K562 treated with DMSO at 1 percent for 48 hours (cell line): ENCODE data around the gene CTAG1A. TPM values are rescaled to one million over a fixed set of nuclear protein-coding genes. Genes with fewer than 3 reads are reported as not detected.

ENCODE experiments used
- total RNA-seq: library from RNA; unstranded; fragments of 300-600 nt; gene quantifications from 2 replicates; pipeline ENCODE4 v1.2.3, GENCODE V29; 2022; ENCODE audit warnings: low replicate concordance; ENCODE audit errors: extremely low read depth

Gene CTAG1A
- total RNA-seq: not detected in 2 replicates

GRCh38 chrX:154584585-154585183, at the start of gene CTAG1A:
CTAG1A (plus strand) TSS chrX:154585133; CDS start chrX:154585207, 74 bp downstream.

GRCh38 chrX:154546354-154547244, 38.3 kb upstream of the CTAG1A start, which contains the start of gene G6PD:
G6PD (minus strand) TSS chrX:154546846; CDS start chrX:154546155, 691 bp downstream.

GRCh38 chrX:154547245-154548027, 37.5 kb upstream of the CTAG1A start, which contains the start of gene IKBKG:
IKBKG (plus strand) TSS chrX:154547620; CDS start chrX:154552003, 4,383 bp downstream.

GRCh38 chrX:154619182-154619581, 34.2 kb downstream of the CTAG1A start, which contains the start of gene CTAG1B:
CTAG1B (minus strand) TSS chrX:154619282; CDS start chrX:154619218, 64 bp downstream.

Other genes starting within 250 kb of the CTAG1A start
- gene FLNA, start 210.5 kb upstream of the CTAG1A start, total RNA-seq: 349 TPM in 1 of 2 replicates, not detected in the other
- gene EMD, start 205.8 kb upstream of the CTAG1A start, total RNA-seq: not detected in 2 replicates
- gene RPL10, start 186.8 kb upstream of the CTAG1A start, total RNA-seq: 7,940 and 9,888 TPM in 2 replicates
- not detected in 2 replicates for gene DNASE1L1, start 175.9 kb upstream of the CTAG1A start, total RNA-seq
- gene TAFAZZIN, start 173.6 kb upstream of the CTAG1A start, total RNA-seq: not detected in 2 replicates
- 191 TPM in 1 of 2 replicates, not detected in the other for gene ATP6AP1, start 156.5 kb upstream of the CTAG1A start, total RNA-seq
- gene GDI1, start 148.0 kb upstream of the CTAG1A start, total RNA-seq: not detected in 2 replicates
- gene FAM50A, start 141.0 kb upstream of the CTAG1A start, total RNA-seq: 772 TPM in 1 of 2 replicates, not detected in the other
- gene PLXNA3, start 126.9 kb upstream of the CTAG1A start, total RNA-seq: not detected in 2 replicates
- 555 TPM in 1 of 2 replicates, not detected in the other for gene LAGE3, start 105.9 kb upstream of the CTAG1A start, total RNA-seq
- gene UBL4A, start 98.5 kb upstream of the CTAG1A start, total RNA-seq: not detected in 2 replicates
- gene SLC10A3, start 94.5 kb upstream of the CTAG1A start, total RNA-seq: not detected in 2 replicates
- not detected in 2 replicates for gene FAM3A, start 68.9 kb upstream of the CTAG1A start, total RNA-seq
- gene G6PD, start 38.3 kb upstream of the CTAG1A start, total RNA-seq: 530 TPM in 1 of 2 replicates, not detected in the other
- gene IKBKG, start 37.5 kb upstream of the CTAG1A start, total RNA-seq: 340 TPM in 1 of 2 replicates, not detected in the other
- not detected in 2 replicates for gene CTAG1B, start 34.1 kb downstream of the CTAG1A start, total RNA-seq
- gene CTAG2, start 68.4 kb downstream of the CTAG1A start, total RNA-seq: not detected in 2 replicates
- gene GAB3, start 165.9 kb downstream of the CTAG1A start, total RNA-seq: not detected in 2 replicates
- not detected in 2 replicates for gene DKC1, start 177.7 kb downstream of the CTAG1A start, total RNA-seq
- gene MPP1, start 220.4 kb downstream of the CTAG1A start, total RNA-seq: not detected in 2 replicates
- not detected in 2 replicates for gene SMIM9, start 249.5 kb downstream of the CTAG1A start, total RNA-seq